ENCODE measurements around the gene TTC3.

GRCh38 chr21:37232274-37233018 lies 159.4 kb downstream of the TTC3 start:
- TF ChIP-seq FOXP2 (optimal IDR thresholded peaks at IDR 0.05; ENCODE audit: control extremely low read depth, extremely low read length, insufficient read depth) = no peak
- TF ChIP-seq POLR2AphosphoS5 (IDR thresholded peaks at IDR 0.05; ENCODE audit: borderline replicate concordance, low read depth, low read length) = no peak
